Body of pancreas (tissue), 4 donors: ENCODE results near the gene H6PD.

Source experiments
- POLR2A ChIP-seq, 3 donors: fragments of 450-650 bp; IDR thresholded peaks; one replicate each; pipeline ENCODE4 v1.6.1; 2016; ENCODE audit warnings: antibody characterized with exemption in 3 of 3, mild to moderate bottlenecking in 2 of 3
- TF ChIP-seq, protein P1 (sequence below), 7 experiments: fragments of 450-650 bp in 4 of 7; fragments of 200-600 bp in 3 of 7; sonication (generic) in 3 of 7; IDR thresholded peaks; one replicate each; pipeline ENCODE4 v1.5.1; 2016 to 2019; ENCODE audit warnings: antibody characterized with exemption in 7 of 7

DNA sequence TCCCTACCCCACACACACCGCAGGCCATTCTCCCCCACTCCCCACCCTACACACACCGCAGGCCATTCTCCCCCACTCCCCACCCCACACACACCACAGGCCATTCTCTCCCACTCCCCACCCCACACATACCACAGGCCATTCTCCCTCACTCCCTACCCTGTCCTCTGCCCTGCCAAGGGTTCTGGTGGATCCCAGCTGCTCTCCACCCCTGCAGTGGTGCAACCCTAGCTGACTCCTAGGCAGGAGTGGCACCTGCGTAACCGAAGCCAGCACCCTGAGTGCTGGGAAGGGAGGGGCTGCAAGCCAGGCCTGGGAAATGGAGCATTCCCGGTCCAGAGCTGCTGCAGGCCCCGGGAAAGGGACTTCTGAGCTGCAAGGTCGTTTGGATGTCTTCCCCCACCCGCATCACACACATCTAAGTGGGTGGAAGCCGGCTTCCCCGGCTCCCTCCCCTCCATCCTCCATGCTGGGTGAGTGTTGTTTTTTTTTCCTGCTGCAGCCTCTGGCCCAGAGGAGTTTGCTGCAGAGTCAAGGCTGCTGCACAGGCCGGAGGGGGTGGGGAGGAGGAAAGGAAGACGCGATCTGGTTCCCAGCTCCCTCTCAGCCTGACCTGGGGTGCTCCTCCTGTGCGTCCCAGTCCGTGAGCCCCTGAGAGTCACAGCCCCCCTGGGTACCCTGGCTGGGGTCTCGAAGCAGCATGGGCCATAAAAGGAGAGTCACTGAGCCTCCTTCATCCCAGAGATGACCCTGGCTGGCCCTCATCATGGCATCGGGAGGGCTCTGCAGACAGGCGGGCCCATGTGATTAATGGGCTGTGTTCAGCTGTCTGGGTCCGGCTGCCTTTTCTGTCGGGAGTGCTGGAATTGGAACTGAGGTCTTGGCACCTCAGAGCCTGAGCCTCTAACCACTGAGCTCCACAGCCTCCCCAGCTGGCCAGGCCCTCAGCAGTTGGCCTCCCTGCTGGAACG is 16.1 kb downstream of the H6PD start:
- TF ChIP-seq, protein P1, sequence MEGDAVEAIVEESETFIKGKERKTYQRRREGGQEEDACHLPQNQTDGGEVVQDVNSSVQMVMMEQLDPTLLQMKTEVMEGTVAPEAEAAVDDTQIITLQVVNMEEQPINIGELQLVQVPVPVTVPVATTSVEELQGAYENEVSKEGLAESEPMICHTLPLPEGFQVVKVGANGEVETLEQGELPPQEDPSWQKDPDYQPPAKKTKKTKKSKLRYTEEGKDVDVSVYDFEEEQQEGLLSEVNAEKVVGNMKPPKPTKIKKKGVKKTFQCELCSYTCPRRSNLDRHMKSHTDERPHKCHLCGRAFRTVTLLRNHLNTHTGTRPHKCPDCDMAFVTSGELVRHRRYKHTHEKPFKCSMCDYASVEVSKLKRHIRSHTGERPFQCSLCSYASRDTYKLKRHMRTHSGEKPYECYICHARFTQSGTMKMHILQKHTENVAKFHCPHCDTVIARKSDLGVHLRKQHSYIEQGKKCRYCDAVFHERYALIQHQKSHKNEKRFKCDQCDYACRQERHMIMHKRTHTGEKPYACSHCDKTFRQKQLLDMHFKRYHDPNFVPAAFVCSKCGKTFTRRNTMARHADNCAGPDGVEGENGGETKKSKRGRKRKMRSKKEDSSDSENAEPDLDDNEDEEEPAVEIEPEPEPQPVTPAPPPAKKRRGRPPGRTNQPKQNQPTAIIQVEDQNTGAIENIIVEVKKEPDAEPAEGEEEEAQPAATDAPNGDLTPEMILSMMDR (IDR thresholded peaks at IDR 0.05): no peak
- no peak for TF ChIP-seq POLR2A (IDR thresholded peaks at IDR 0.05)
